Measurements from ENCODE around the gene SMAP2. TPM values are rescaled to one million over a fixed set of nuclear protein-coding genes. Genes with fewer than 3 reads are reported as not detected.

The SMAP2 gene
- total RNA-seq, 1 donor from 2014 or later: 72.8 TPM

- Histone ChIP-seq H3K4me3 (peak overlapping the region; percentile 27), H3K36me3 (no peaks in the 10 kb centered on the region), H3K27ac (peak overlapping the region; percentile 91), H3K27me3 (ENCODE audit: low read depth) (no peaks in the 10 kb centered on the region), H3K4me1 (peaks cover 95% of the 10 kb centered on the region), H3K9me3 (no peaks in the 10 kb centered on the region)
- TF ChIP-seq, protein P1, sequence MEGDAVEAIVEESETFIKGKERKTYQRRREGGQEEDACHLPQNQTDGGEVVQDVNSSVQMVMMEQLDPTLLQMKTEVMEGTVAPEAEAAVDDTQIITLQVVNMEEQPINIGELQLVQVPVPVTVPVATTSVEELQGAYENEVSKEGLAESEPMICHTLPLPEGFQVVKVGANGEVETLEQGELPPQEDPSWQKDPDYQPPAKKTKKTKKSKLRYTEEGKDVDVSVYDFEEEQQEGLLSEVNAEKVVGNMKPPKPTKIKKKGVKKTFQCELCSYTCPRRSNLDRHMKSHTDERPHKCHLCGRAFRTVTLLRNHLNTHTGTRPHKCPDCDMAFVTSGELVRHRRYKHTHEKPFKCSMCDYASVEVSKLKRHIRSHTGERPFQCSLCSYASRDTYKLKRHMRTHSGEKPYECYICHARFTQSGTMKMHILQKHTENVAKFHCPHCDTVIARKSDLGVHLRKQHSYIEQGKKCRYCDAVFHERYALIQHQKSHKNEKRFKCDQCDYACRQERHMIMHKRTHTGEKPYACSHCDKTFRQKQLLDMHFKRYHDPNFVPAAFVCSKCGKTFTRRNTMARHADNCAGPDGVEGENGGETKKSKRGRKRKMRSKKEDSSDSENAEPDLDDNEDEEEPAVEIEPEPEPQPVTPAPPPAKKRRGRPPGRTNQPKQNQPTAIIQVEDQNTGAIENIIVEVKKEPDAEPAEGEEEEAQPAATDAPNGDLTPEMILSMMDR (IDR thresholded peaks at IDR 0.05): no peak
- intact Hi-C loops (cut with DNase I): no loop called here
- DNase-seq (no peak), ATAC-seq (no peak)
These were observed 15.8 kb downstream of the SMAP2 start for GRCh38 chr1:40389322-40389803.

DNA sequence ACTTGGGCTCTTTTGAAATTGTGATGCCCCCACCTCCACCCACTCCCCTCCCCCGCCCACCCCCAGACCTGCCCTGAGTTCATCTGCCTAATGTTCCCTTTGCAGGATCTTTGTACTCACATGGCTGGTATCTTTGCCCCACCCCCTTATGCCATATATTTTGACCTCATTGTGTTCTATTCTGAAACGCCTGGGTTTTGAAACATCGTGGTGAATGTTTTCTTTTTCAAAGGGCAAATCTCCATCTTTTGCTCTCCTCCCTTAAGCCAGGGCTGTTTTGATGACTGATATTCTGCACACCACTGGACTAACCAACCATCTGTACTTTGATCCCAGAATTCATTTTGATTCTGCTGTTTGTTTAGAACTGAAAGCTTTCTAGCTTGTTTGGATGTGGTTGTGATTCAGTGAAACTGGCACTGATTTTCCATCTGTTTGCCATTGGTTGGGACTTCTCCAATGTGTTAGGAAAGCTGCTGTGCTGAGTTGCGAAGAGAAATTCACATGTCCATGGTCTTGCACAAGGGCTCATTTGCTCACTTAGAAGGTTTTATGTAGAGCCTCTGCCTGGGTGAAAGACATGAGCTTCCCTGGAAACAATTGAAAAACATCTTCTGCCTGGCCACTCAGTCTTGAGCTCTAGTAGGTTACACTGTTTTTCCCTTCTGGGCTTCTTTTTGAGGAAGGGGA lies 16.5 kb downstream of the SMAP2 start:
- intact Hi-C loops (cut with DNase I): no loop called here
- Histone ChIP-seq H3K27me3 (ENCODE audit: low read depth) (no peaks in the 10 kb centered on the region), H3K9me3 (no peaks in the 10 kb centered on the region), H3K4me3 (peak overlapping the region; percentile 15), H3K27ac (peak overlapping the region; percentile 91), H3K4me1 (peaks cover 95% of the 10 kb centered on the region), H3K36me3 (no peaks in the 10 kb centered on the region)
- DNase-seq: no peak
- ATAC-seq: peak; percentile 33 to 36
- TF ChIP-seq, protein P1 (IDR thresholded peaks at IDR 0.05): no peak

- Histone ChIP-seq H3K36me3 (no peaks in the 10 kb centered on the region), H3K27ac (peak overlapping the region; percentile 91), H3K4me3 (no peak overlapping the region), H3K9me3 (no peaks in the 10 kb centered on the region), H3K4me1 (peaks cover 92% of the 10 kb centered on the region), H3K27me3 (ENCODE audit: low read depth) (no peaks in the 10 kb centered on the region)
- ATAC-seq: no peak
- intact Hi-C loops (cut with DNase I): no loop called here
- DNase-seq: no peak
- TF ChIP-seq, protein P1 (IDR thresholded peaks at IDR 0.05): no peak
These were observed 17.3 kb downstream of the SMAP2 start for GRCh38 chr1:40390857-40391256.

DNA sequence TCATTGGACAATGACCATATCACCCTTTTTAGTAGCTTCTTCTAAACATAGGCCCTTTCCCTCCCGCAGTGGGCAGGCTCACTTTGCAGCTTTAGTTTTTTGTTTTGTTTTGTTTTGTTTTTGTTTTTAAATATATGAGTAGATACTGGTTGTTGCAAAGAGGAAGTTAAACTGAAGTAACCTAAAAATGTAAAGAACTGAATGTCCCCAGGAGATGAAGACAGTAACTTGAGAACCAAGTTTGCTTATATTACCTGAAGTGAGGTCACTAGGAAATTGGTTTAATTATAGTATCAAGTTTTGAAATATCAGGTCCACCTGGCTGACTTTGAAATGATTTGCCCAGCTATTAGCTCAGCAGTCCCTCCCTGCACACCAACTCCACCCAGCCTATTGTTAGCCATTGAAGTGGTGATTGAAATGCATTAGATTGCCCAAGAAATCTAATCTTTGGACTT lies 18.2 kb downstream of the SMAP2 start:
- Histone ChIP-seq H3K4me1 (peaks cover 91% of the 10 kb centered on the region), H3K27ac (peak overlapping the region; percentile 91), H3K36me3 (no peaks in the 10 kb centered on the region), H3K4me3 (no peak overlapping the region), H3K27me3 (ENCODE audit: low read depth) (no peaks in the 10 kb centered on the region), H3K9me3 (no peaks in the 10 kb centered on the region)
- intact Hi-C loops (cut with DNase I): no loop called here
- TF ChIP-seq, protein P1 (IDR thresholded peaks at IDR 0.05): no peak
- ATAC-seq (peak; percentile 27 to 50), DNase-seq (no peak)

DNA sequence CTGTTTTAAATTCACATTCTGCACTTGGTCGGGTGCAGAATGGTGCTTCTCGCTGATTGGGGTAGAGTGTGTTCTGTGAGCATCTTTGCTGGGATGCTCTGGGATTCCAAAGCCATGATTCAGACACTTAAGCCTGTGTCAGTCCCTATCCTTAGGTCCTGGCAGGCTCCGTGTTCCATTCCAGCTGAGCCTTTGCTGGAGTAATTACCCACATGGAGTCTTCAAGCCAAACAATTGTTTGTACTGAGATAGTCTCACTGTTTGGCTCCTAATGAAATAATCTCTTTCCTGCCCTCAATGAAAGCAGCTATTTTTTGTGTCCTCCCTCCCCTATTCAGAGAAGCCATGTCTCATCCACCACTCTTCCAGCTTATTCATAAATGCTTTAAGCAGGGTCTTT lies 18.7 kb downstream of the SMAP2 start:
- peaks cover 89% of the 10 kb centered on the region for H3K4me1 ChIP-seq
- intact Hi-C loops (cut with DNase I): no loop called here
- H3K27ac ChIP-seq: peak overlapping the region; percentile 91
- ATAC-seq (no peak), DNase-seq (no peak)
- no peaks in the 10 kb centered on the region for H3K9me3 ChIP-seq
- no peaks in the 10 kb centered on the region for H3K27me3 ChIP-seq (ENCODE audit: low read depth)
- TF ChIP-seq, protein P1 (IDR thresholded peaks at IDR 0.05): no peak
- no peaks in the 10 kb centered on the region for H3K36me3 ChIP-seq
- H3K4me3 ChIP-seq: no peak overlapping the region
